Adrenal gland (tissue), 12 donors: ENCODE results near the gene FBN3. TPM values are rescaled to one million over a fixed set of nuclear protein-coding genes. Genes with fewer than 3 reads are reported as not detected.

Experiments used
- DNase-seq, 7 donors: peaks; one replicate each; pipeline ENCODE4 v3.0.0-alpha.2; 2019 to 2020
- H3K27ac ChIP-seq, 5 donors: fragments of 200-600 bp; sonication (generic) in 4 of 5; 1 replicate in 3 of 5; 2 replicates in 2 of 5; pipeline versions ENCODE4 v1.5.1 to v1.8.0; 2016 to 2020; ENCODE audit warnings: mild to moderate bottlenecking in 1 of 5
- H3K27me3 ChIP-seq: fragments of 200-600 bp; 2 replicates; pipeline ENCODE4 v1.8.0; 2021
- H3K36me3 ChIP-seq, 2 donors: fragments of 200-600 bp; replicated peaks in 1 of 2; 1 replicate in 1 of 2; 2 replicates in 1 of 2; pipeline versions ENCODE4 v1.5.1 to v1.8.0; 2018 to 2022
- H3K4me1 ChIP-seq, 2 donors: fragments of 200-600 bp; replicated peaks in 1 of 2; 1 replicate in 1 of 2; 2 replicates in 1 of 2; pipeline versions ENCODE4 v1.5.1 to v1.8.0; 2018 to 2021
- H3K4me3 ChIP-seq, 4 donors: fragments of 200-600 bp; sonication (generic) in 3 of 4; one replicate each; pipeline ENCODE4 v1.5.1; 2016 to 2018
- H3K9me3 ChIP-seq, 3 donors: fragments of 200-600 bp; sonication (generic) in 1 of 3; replicated peaks in 1 of 3; 1 replicate in 2 of 3; 2 replicates in 1 of 3; pipeline versions ENCODE4 v1.5.1 to v1.8.0; 2016 to 2021
- CTCF ChIP-seq, 6 experiments: fragments of 450-650 bp in 4 of 6; fragments of 200-600 bp in 2 of 6; sonication (generic) in 1 of 6; IDR thresholded peaks; 1 replicate in 5 of 6; 2 replicates in 1 of 6; pipeline versions ENCODE4 v1.5.1 to v1.8.0; 2016 to 2021; ENCODE audit warnings: antibody characterized with exemption in 6 of 6, mild to moderate bottlenecking in 2 of 6, moderate library complexity in 1 of 6
- POLR2A ChIP-seq, 2 donors: fragments of 450-650 bp; IDR thresholded peaks; one replicate each; pipeline ENCODE4 v1.6.1; 2017; ENCODE audit warnings: antibody characterized with exemption in 2 of 2, mild to moderate bottlenecking in 2 of 2, moderate library complexity in 1 of 2
- WGBS, 4 donors: extraction: QIAGEN DNeasy Blood & Tissue Kit in 2 of 4; methylation state at CpG; one replicate each; pipeline versions ENCODE4 v1.1.5 to v1.1.7; 2013 to 2017; 5-methylcytosine and 5-hydroxymethylcytosine counted together
- intact Hi-C, 2 donors: fragments of 100-400 bp; cut with DNase I; formaldehyde crosslinking; loops; one replicate each; pipeline versions ENCODE4 v1.14.1 to v1.15.0; 2022 to 2023
- polyA plus RNA-seq, 3 donors: library from polyadenylated mRNA; stranded (reverse); fragments of 200-250 nt in 2 of 3; fragments of 350-450 nt in 1 of 3; fragmentation: Illumina TruSeq in 1 of 3; extraction: RNeasy Lipid Tissue Mini Kit (QIAGEN cat#74804) in 1 of 3; gene quantifications; one replicate each; pipeline ENCODE4 v1.2.3, GENCODE V29; 2013 to 2014
- total RNA-seq, 9 donors: library from RNA; depleted of rRNA in 4 of 9; stranded (reverse); fragments of >200 nt in 4 of 9; fragments of 120-200 nt in 1 of 9; fragmentation: NEBNext Ultra II Directional in 1 of 9; extraction: Animal tissue kit (Norgen Biotek cat#: 25700) in 1 of 9; gene quantifications; one replicate each; pipeline versions ENCODE4 v1.1.0 to v1.2.4, GENCODE V29; 2013 to 2023
- donor health status: healthy with polysubstance abuse.
- donor health status: Bipolar disorder and iron deficiency.
- donor health status: DM: yes; HTN: yes; CAD: no.
- donor health status: DM: no; HTN: no; CAD: no.
- donor health status: DM: no; HTN: no; CAD: no.
- donor health status: DM: yes; HTN: yes; CAD: no.

Gene FBN3
- total and polyA plus RNA-seq, 12 donors, result 0.03 to 0.64 (median 0.16) TPM; not detected in 8

- Histone ChIP-seq H3K9me3 (no peaks in the 10 kb centered on the region), H3K4me1 (peaks cover 6 to 7% of the 10 kb centered on the region in 2 donors), H3K27me3 (no peaks in the 10 kb centered on the region), H3K36me3 (no peaks in the 10 kb centered on the region), H3K27ac (no peak overlapping the region), H3K4me3 (no peak overlapping the region)
- TF ChIP-seq POLR2A (IDR thresholded peaks at IDR 0.05), result no peak
- no peak for TF ChIP-seq CTCF (IDR thresholded peaks at IDR 0.05)
- intact Hi-C loops, result no loop called here
- WGBS, 4 donors, result 90 to 94% (median 93%) methylated on average over 24 to 32 of the region's 32 CpGs; no CpG with 5 or more reads in 1 of the 4 donors
- no peak for DNase-seq
These were observed 13.3 kb downstream of the FBN3 start for GRCh38 chr19:8135946-8136618.

DNA sequence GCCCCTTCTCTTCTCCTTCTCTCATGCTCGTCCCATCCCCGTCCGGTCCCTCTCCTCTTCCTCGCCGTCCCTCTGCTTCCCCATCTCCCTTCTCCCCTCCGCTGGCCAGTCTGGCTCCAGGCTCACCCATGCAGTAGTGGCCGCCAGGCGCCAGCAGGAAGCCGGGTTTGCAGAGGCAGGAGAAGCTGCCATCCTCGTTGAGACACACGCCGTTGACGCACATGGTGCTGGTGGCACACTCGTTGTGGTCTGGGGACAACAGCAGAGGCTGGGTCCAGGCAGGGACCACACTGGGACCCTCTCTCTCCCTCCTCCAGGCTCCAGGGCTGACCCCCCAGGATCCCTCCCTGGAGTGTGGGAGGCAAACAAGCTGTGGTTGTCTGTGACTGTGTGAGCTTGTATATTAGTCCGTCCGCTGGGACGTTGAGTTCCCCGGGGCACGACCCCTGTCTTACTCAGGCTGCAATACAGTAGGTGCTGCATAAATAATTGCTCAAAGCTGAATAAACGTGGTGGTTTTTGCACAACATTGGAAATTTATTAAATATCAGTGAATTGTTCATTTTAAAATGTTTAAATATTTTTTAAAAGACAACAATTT is 16.4 kb downstream of the FBN3 start:
- no peaks in the 10 kb centered on the region for H3K36me3 ChIP-seq
- H3K27ac ChIP-seq, result no peak overlapping the region
- intact Hi-C loops, result no loop called here
- no peak overlapping the region for H3K4me3 ChIP-seq
- H3K4me1 ChIP-seq, result no peaks in the 10 kb centered on the region
- DNase-seq, result no peak
- no peaks in the 10 kb centered on the region for H3K27me3 ChIP-seq
- no peaks in the 10 kb centered on the region for H3K9me3 ChIP-seq
- 64 to 77% (median 70%) methylated on average over 19 to 20 of the region's 20 CpGs for WGBS, 4 donors
- TF ChIP-seq CTCF (IDR thresholded peaks at IDR 0.05) (no peak), POLR2A (IDR thresholded peaks at IDR 0.05) (no peak)

DNA sequence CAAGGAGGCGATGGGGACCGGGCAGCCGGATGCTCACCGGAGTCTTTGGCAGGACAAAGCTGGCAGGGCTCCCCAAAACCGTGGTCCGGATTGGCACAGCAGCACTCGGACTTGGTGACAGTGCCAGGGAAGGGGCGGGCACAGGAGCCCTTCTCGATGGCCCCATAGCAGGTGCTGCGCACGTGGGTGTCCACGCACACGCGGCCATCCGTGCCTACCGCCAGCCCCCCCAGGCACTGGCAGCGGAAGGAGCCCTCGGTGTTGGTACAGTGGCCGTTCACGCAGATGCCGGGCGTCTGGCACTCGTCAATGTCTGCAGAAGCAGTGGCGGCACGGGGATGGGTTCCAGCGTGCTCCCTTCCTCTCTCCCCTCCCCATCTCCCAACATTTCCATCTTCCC is 17.9 kb downstream of the FBN3 start:
- intact Hi-C loops, result no loop called here
- no peak for DNase-seq
- no peaks in the 10 kb centered on the region for H3K9me3 ChIP-seq
- no peak overlapping the region for H3K4me3 ChIP-seq
- H3K27me3 ChIP-seq, result no peaks in the 10 kb centered on the region
- no peaks in the 10 kb centered on the region for H3K4me1 ChIP-seq
- H3K27ac ChIP-seq, result no peak overlapping the region
- 74 to 82% (median 80%) methylated on average over 8 to 26 of the region's 26 CpGs for WGBS, 4 donors
- no peaks in the 10 kb centered on the region for H3K36me3 ChIP-seq
- no peak for TF ChIP-seq POLR2A (IDR thresholded peaks at IDR 0.05)
- TF ChIP-seq CTCF (IDR thresholded peaks at IDR 0.05), result no peak

DNA sequence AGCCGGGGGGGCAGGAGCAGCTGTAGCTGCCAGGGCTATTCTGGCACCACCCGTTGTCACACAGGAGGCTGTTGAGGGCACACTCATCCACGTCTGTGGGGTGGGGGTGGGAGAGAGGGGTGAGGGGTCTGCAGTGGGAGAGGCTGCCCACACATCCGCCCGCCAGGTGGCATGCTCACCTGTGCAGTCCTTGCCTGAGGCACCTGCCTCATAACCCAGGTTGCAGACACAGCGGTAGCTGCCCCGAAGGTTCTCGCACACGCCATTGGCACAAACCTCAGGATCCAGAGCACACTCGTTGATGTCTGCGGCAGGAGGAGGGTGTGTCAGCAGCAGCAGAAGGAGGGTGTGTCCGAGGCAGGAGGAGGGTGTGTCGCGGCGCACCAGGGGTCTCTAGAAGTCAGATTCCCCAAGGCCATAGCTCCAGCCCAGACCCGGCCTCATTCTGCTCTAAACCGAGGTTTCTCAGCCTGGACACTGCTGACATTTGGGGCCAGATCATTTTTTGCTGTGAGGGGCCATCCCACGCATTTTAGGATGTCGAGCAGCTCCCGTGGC is 20.3 kb downstream of the FBN3 start:
- no peak for DNase-seq
- H3K9me3 ChIP-seq, result no peaks in the 10 kb centered on the region
- intact Hi-C loops, result no loop called here
- H3K27ac ChIP-seq, result no peak overlapping the region
- no peak overlapping the region for H3K4me3 ChIP-seq
- no peaks in the 10 kb centered on the region for H3K27me3 ChIP-seq
- no peaks in the 10 kb centered on the region for H3K36me3 ChIP-seq
- no peak for TF ChIP-seq POLR2A (IDR thresholded peaks at IDR 0.05)
- TF ChIP-seq CTCF (IDR thresholded peaks at IDR 0.05), result no peak
- WGBS, 4 donors, result 76 to 81% (median 80%) methylated on average over 4 to 20 of the region's 20 CpGs
- no peaks in the 10 kb centered on the region for H3K4me1 ChIP-seq
